Endothelial cell of umbilical vein (primary cell): ENCODE measurements around the gene PTGES3. TPM values are rescaled to one million over a fixed set of nuclear protein-coding genes. Genes with fewer than 3 reads are reported as not detected.

Experiments
- BruUV-seq: library from RNA; stranded (reverse); fragments of 400-500 nt; replicated peaks from 2 replicates; lab custom pipeline; 2021; lab: Mats Ljungman, UMichigan
- CTCF ChIA-PET: fragments of 300-600, 350-600 bp; sonication (Branson Sonifier 250); formaldehyde crosslinking; loops from one replicate; lab custom pipeline; 2021; ENCODE audit warnings: antibody characterized with exemption, inconsistent platforms; lab: Charles Lee
- POLR2A ChIA-PET: fragments of 300-600, 350-600 bp; sonication (Branson Sonifier 250); formaldehyde crosslinking; loops from one replicate; lab custom pipeline; 2021; ENCODE audit warnings: antibody characterized with exemption, inconsistent platforms; lab: Charles Lee
- DNase-seq: peaks from one replicate; pipeline ENCODE4 v3.0.0-alpha.2; 2011; ENCODE audit warnings: low read depth, low spot score
- FAIRE-seq: peaks from 2 replicates; lab custom pipeline; 2011; peaks lifted over from hg19 to GRCh38; lab: Jason Lieb, UNC
- H2AFZ ChIP-seq: 2 replicates; pipeline ENCODE4 v1.6.0; 2012; ENCODE audit warnings: low read depth, low read length, control low read depth, inconsistent platforms
- H3K27ac ChIP-seq: 2 replicates; pipeline ENCODE4 v1.5.1; 2011; ENCODE audit warnings: low read depth, mild to moderate bottlenecking, control low read depth, low read length, moderate library complexity; ENCODE audit not compliant: insufficient read depth
- H3K27me3 ChIP-seq, 2 experiments: 2 replicates each; pipeline versions ENCODE4 v1.6.0 to v1.6.1; 2011; ENCODE audit warnings: low read length in 2 of 2, mixed read lengths in 1 of 2; ENCODE audit not compliant: control insufficient read depth in 2 of 2, insufficient read depth in 2 of 2
- H3K36me3 ChIP-seq, 2 experiments: 2 replicates in 1 of 2; 3 replicates in 1 of 2; pipeline ENCODE4 v1.5.1; 2011; ENCODE audit warnings: low read length in 2 of 2, mild to moderate bottlenecking in 1 of 2, moderate library complexity in 1 of 2; ENCODE audit not compliant: control insufficient read depth in 2 of 2, insufficient read depth in 2 of 2; ENCODE audit errors: extremely low read depth in 1 of 2
- H3K4me1 ChIP-seq: 3 replicates; pipeline ENCODE4 v1.5.1; 2011; ENCODE audit warnings: mild to moderate bottlenecking, low read length; ENCODE audit not compliant: control insufficient read depth, insufficient read depth; ENCODE audit errors: extremely low read depth
- H3K4me2 ChIP-seq: 2 replicates; pipeline ENCODE4 v1.6.1; 2011; ENCODE audit warnings: low read length, control low read depth, mixed read lengths; ENCODE audit not compliant: insufficient read depth
- H3K4me3 ChIP-seq, 3 experiments: fragments of 200-600 bp in 1 of 3; sonication (generic), shearing (Covaris generic) in 1 of 3; replicated peaks in 1 of 3; 2 replicates each; pipeline ENCODE4 v1.5.1; 2011 to 2016; ENCODE audit warnings: control low read depth in 3 of 3, low read length in 3 of 3, mild to moderate bottlenecking in 2 of 3, inconsistent platforms in 1 of 3, low read depth in 1 of 3, moderate library complexity in 1 of 3; ENCODE audit not compliant: insufficient read depth in 1 of 3
- H3K79me2 ChIP-seq: 2 replicates; pipeline ENCODE4 v1.6.0; 2012; ENCODE audit warnings: low read length, inconsistent platforms; ENCODE audit not compliant: control insufficient read depth, insufficient read depth
- H3K9ac ChIP-seq: replicated peaks from 2 replicates; pipeline ENCODE3; 2011; ENCODE audit warnings: low read length, control low read depth; ENCODE audit not compliant: insufficient read depth; ENCODE audit errors: extremely low read depth
- H3K9me1 ChIP-seq: replicated peaks from 3 replicates; pipeline ENCODE4 v1.6.0; 2011; ENCODE audit warnings: mild to moderate bottlenecking, low read length; ENCODE audit not compliant: control insufficient read depth, insufficient read depth; ENCODE audit errors: extremely low read depth
- H3K9me3 ChIP-seq: replicated peaks from 2 replicates; pipeline ENCODE4 v1.5.1; 2012; ENCODE audit warnings: low read length, inconsistent platforms; ENCODE audit not compliant: control insufficient read depth, insufficient read depth
- H4K20me1 ChIP-seq: replicated peaks from 2 replicates; pipeline ENCODE3; 2011; ENCODE audit warnings: mild to moderate bottlenecking, low read length; ENCODE audit not compliant: control insufficient read depth, insufficient read depth; ENCODE audit errors: extremely low read depth
- EZH2 ChIP-seq: IDR thresholded peaks from 2 replicates; pipeline ENCODE4 v1.6.1; 2012; ENCODE audit warnings: borderline replicate concordance, low read depth, mild to moderate bottlenecking, moderate library complexity, low read length, inconsistent platforms; ENCODE audit not compliant: severe bottlenecking
- FOS ChIP-seq: IDR thresholded peaks from 2 replicates; pipeline ENCODE4 v1.6.1; 2011; ENCODE audit warnings: mild to moderate bottlenecking, low read length, moderate library complexity, borderline replicate concordance; ENCODE audit not compliant: insufficient read depth
- GATA2 ChIP-seq: IDR thresholded peaks from 2 replicates; pipeline ENCODE4 v1.7.0; 2011; ENCODE audit warnings: low read depth, mild to moderate bottlenecking, moderate library complexity, mixed read lengths, low read length; ENCODE audit not compliant: insufficient read length, insufficient read depth
- JUN ChIP-seq: IDR thresholded peaks from 2 replicates; pipeline ENCODE4 v1.6.1; 2011; ENCODE audit warnings: borderline replicate concordance, low read depth; ENCODE audit not compliant: insufficient read length, insufficient read depth
- MYC ChIP-seq: IDR thresholded peaks from one replicate; pipeline ENCODE4 v1.6.1; 2011; ENCODE audit warnings: mild to moderate bottlenecking, low read depth, low read length
- POLR2A ChIP-seq: IDR thresholded peaks from 2 replicates; pipeline ENCODE4 v1.6.1; 2012; ENCODE audit warnings: low read depth, mild to moderate bottlenecking, control low read depth, low read length
- POLR2AphosphoS5 ChIP-seq: IDR thresholded peaks from 2 replicates; pipeline ENCODE4 v1.6.1; 2012; ENCODE audit warnings: low read depth, mild to moderate bottlenecking, control low read depth, low read length, moderate library complexity; ENCODE audit not compliant: insufficient read depth
- dilution Hi-C: fragments of 300-500 bp; cut with MboI; formaldehyde crosslinking; loops from one replicate; pipeline ENCODE4 v1.15.0; 2019; ENCODE audit warnings: low sequenced_read_pairs; ENCODE audit not compliant: extremely low pct_ligation_motif_present
- intact Hi-C: fragments of 100-400 bp; cut with micrococcal nuclease; formaldehyde crosslinking; loops from one replicate; pipeline ENCODE4 v1.10.0; 2022
- polyA plus RNA-seq, 4 experiments: library from polyadenylated mRNA; depleted of rRNA in 3 of 4; stranded (reverse) in 3 of 4; unstranded in 1 of 4; fragments of >200 nt; gene quantifications; 2 replicates each; pipeline versions ENCODE4 v1.2.1 to v1.2.3, GENCODE V29; 2011 to 2012; ENCODE audit warnings: missing spikeins in 1 of 4
- total RNA-seq: library from RNA; stranded (reverse); gene quantifications from 2 replicates; pipeline ENCODE4 v1.2.3, GENCODE V29; 2021
- TF ChIP-seq, protein P1 (sequence below): IDR thresholded peaks from 2 replicates; pipeline ENCODE4 v1.6.1; 2011; ENCODE audit not compliant: insufficient read depth, insufficient read length
- TF ChIP-seq, protein P2 (sequence below), 2 donors: IDR thresholded peaks; 1 replicate in 1 of 2; 2 replicates in 1 of 2; pipeline ENCODE4 v1.5.1; 2011; ENCODE audit warnings: low read length in 2 of 2, mild to moderate bottlenecking in 2 of 2, moderate library complexity in 2 of 2, control low read depth in 1 of 2, inconsistent platforms in 1 of 2, low read depth in 1 of 2; ENCODE audit not compliant: insufficient read depth in 1 of 2; ENCODE audit errors: extremely low read depth in 1 of 2

PTGES3 gene
- total and polyA plus RNA-seq, 2 donors (not counting 3 experiments of a cell fraction or from before 2014, with no cell fraction given) = 48.5 to 278 TPM

DNA sequence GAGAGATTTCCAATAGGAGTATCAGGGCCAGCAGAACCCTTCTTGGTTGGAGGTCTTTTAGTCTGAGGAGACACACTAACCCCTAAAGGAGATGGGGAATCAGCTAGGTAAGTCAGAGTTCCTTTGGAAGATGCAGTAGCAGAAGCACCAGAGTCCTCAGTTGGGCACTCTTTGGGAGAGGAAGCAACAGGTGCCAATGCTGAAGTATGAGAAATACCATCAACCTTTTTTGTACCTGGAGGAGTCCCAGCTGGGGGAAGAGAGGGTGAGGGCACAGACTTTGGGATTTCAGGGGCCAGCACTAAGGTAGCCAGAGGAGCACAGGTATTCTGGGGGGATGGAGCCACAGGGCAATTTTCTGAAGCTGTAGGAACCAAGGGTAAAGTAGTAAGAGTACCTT lies 31.0 kb upstream of the PTGES3 start:
- DNase-seq (no peak), FAIRE-seq (no peak)
- Histone ChIP-seq H2AFZ (no peak overlapping the region), H3K9me3 (no peaks in the 10 kb centered on the region), H3K36me3 (peaks cover 18 to 25% of the 10 kb centered on the region in 2 experiments), H3K27ac (no peak overlapping the region), H4K20me1 (peaks cover 9% of the 10 kb centered on the region), H3K4me1 (peaks cover 33% of the 10 kb centered on the region), H3K9ac (no peak overlapping the region), H3K27me3 (no peaks in the 10 kb centered on the region), H3K4me2 (no peak overlapping the region), H3K4me3 (no peak overlapping the region), H3K79me2 (peaks cover 91% of the 10 kb centered on the region), H3K9me1 (no peaks in the 10 kb centered on the region)
- no TSS peak for BruUV-seq
- dilution Hi-C loops = no loop called here
- POLR2A ChIA-PET = interaction anchor here (1.3 kb wide), 1 partner anchor 31 kb away, joined by 6 read pairs; the partner anchor contains the start of gene PTGES3
- intact Hi-C loops = no loop called here
- CTCF ChIA-PET = interaction anchor here (1.0 to 2.6 kb wide), 2 partner anchors 82 to 282 kb away, joined by 4 to 8 read pairs; no protein-coding TSS in a partner anchor
- TF ChIP-seq, protein P1, sequence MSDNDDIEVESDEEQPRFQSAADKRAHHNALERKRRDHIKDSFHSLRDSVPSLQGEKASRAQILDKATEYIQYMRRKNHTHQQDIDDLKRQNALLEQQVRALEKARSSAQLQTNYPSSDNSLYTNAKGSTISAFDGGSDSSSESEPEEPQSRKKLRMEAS = no peak
- no peak for TF ChIP-seq MYC
- TF ChIP-seq FOS = no peak
- no peak for TF ChIP-seq POLR2A
- TF ChIP-seq EZH2 = no peak
- TF ChIP-seq, protein P2, sequence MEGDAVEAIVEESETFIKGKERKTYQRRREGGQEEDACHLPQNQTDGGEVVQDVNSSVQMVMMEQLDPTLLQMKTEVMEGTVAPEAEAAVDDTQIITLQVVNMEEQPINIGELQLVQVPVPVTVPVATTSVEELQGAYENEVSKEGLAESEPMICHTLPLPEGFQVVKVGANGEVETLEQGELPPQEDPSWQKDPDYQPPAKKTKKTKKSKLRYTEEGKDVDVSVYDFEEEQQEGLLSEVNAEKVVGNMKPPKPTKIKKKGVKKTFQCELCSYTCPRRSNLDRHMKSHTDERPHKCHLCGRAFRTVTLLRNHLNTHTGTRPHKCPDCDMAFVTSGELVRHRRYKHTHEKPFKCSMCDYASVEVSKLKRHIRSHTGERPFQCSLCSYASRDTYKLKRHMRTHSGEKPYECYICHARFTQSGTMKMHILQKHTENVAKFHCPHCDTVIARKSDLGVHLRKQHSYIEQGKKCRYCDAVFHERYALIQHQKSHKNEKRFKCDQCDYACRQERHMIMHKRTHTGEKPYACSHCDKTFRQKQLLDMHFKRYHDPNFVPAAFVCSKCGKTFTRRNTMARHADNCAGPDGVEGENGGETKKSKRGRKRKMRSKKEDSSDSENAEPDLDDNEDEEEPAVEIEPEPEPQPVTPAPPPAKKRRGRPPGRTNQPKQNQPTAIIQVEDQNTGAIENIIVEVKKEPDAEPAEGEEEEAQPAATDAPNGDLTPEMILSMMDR (IDR thresholded peaks at IDR 0.05; ENCODE audit: extremely low read depth in 1 of 2, insufficient read depth in 1 of 2, low read depth in 1 of 2, low read length in 2 of 2) = no peak
- no peak for TF ChIP-seq GATA2
- no peak for TF ChIP-seq POLR2AphosphoS5
- no peak for TF ChIP-seq JUN
